HL-60 (cell line): ENCODE measurements around the gene CENPP.

ENCODE experiments used
- DNase-seq, 2 experiments: peaks; one replicate each; pipeline ENCODE4 v3.0.0-alpha.2; 2010 to 2020; ENCODE audit warnings: low read depth in 1 of 2, low spot score in 1 of 2
- H3K27ac ChIP-seq: fragments of 250-450 bp; sonication (Bioruptor Pico); replicated peaks from 2 replicates; pipeline ENCODE4 v1.5.1; 2020; ENCODE audit warnings: mild to moderate bottlenecking, moderate library complexity
- H3K27me3 ChIP-seq: fragments of 250-450 bp; sonication (Bioruptor Pico); 2 replicates; pipeline ENCODE4 v1.5.1; 2021; ENCODE audit warnings: mild to moderate bottlenecking, moderate library complexity; ENCODE audit not compliant: insufficient read depth, poor library complexity, severe bottlenecking
- H3K4me3 ChIP-seq: replicated peaks from 2 replicates; pipeline ENCODE4 v1.5.1; 2011; ENCODE audit warnings: mild to moderate bottlenecking, control low read depth, low read length; ENCODE audit not compliant: insufficient read depth
- CTCF ChIP-seq: IDR thresholded peaks from one replicate; pipeline ENCODE4 v1.5.1; 2011; ENCODE audit warnings: low read length, control low read depth, inconsistent platforms; ENCODE audit not compliant: insufficient read depth
- GABPA ChIP-seq: IDR thresholded peaks from 2 replicates; pipeline ENCODE4 v1.6.1; 2012; ENCODE audit warnings: low read depth
- POLR2AphosphoS5 ChIP-seq: IDR thresholded peaks from 2 replicates; pipeline ENCODE4 v1.6.1; 2012; ENCODE audit warnings: low read depth
- SPI1 ChIP-seq: IDR thresholded peaks from 2 replicates; pipeline ENCODE4 v1.6.1; 2012; ENCODE audit warnings: low read depth, mild to moderate bottlenecking, borderline replicate concordance
- TF ChIP-seq, protein P1 (sequence below): IDR thresholded peaks from 2 replicates; pipeline ENCODE4 v1.6.1; 2012; ENCODE audit warnings: low read depth; ENCODE audit not compliant: insufficient replicate concordance

CENPP gene

DNA sequence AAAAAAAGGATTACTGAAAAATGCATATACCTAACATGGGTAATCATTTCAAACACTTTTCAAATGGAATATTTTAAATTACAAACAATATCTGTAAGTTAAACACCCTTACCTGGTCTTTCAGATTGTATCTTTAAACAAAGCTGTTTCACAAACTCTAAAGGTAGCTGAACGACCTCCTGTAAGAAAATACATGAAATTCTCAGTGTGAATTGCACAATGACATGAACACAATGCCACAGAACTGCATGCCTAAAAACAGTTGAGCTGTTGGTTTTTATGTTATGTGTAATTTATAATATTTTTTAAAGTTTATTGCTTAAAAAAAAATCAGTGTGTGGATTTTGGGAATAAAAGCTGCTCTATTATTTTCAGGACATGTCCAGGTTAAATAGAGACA, 326.7 kb downstream of the CENPP start:
- Histone ChIP-seq H3K27ac (no peak overlapping the region), H3K27me3 (no peaks in the 10 kb centered on the region), H3K4me3 (no peak overlapping the region)
- DNase-seq: no peak
- TF ChIP-seq POLR2AphosphoS5 (no peak), GABPA (no peak), SPI1 (no peak), CTCF (no peak)
- TF ChIP-seq, protein P1, sequence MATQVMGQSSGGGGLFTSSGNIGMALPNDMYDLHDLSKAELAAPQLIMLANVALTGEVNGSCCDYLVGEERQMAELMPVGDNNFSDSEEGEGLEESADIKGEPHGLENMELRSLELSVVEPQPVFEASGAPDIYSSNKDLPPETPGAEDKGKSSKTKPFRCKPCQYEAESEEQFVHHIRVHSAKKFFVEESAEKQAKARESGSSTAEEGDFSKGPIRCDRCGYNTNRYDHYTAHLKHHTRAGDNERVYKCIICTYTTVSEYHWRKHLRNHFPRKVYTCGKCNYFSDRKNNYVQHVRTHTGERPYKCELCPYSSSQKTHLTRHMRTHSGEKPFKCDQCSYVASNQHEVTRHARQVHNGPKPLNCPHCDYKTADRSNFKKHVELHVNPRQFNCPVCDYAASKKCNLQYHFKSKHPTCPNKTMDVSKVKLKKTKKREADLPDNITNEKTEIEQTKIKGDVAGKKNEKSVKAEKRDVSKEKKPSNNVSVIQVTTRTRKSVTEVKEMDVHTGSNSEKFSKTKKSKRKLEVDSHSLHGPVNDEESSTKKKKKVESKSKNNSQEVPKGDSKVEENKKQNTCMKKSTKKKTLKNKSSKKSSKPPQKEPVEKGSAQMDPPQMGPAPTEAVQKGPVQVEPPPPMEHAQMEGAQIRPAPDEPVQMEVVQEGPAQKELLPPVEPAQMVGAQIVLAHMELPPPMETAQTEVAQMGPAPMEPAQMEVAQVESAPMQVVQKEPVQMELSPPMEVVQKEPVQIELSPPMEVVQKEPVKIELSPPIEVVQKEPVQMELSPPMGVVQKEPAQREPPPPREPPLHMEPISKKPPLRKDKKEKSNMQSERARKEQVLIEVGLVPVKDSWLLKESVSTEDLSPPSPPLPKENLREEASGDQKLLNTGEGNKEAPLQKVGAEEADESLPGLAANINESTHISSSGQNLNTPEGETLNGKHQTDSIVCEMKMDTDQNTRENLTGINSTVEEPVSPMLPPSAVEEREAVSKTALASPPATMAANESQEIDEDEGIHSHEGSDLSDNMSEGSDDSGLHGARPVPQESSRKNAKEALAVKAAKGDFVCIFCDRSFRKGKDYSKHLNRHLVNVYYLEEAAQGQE: no peak

- no peak overlapping the region for H3K27ac ChIP-seq
- DNase-seq: no peak
- TF ChIP-seq SPI1 (no peak), POLR2AphosphoS5 (no peak), GABPA (no peak), CTCF (no peak)
- TF ChIP-seq, protein P1: no peak
- H3K4me3 ChIP-seq: no peak overlapping the region
- no peaks in the 10 kb centered on the region for H3K27me3 ChIP-seq
Measured at GRCh38 chr9:92654481-92655301, 328.9 kb downstream of the CENPP start.

DNA sequence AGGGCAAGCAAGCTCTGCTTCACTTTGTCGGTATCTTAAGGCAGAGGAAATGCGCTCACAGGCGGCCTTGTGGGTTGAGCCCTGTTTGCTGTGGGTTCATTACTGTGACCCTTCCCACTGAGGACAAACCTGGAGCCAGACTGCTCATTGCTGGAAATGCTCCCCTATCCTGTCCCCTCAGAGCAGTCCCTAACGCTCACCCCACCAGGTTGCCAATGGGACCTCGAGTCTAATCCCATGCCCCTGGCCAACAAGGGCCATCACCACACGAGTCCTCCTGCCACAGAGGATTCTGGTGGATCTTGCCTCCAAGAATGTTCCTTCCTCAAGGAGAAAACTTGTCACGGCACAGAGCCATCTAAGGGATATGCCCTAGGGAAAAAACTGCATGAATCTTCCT, 329.6 kb downstream of the CENPP start:
- Histone ChIP-seq H3K4me3 (no peak overlapping the region), H3K27me3 (no peaks in the 10 kb centered on the region), H3K27ac (no peak overlapping the region)
- TF ChIP-seq, protein P1: no peak
- TF ChIP-seq GABPA (no peak), CTCF (no peak), SPI1 (no peak)
- no peak for DNase-seq
